CD4-positive, alpha-beta T cell treated with Interleukin-17A for 1 hour (primary cell): ENCODE data around the gene FGD2.

Source experiments
- DNase-seq: peaks from one replicate; pipeline ENCODE4 v3.0.0-alpha.2; 2020

The FGD2 gene

DNA sequence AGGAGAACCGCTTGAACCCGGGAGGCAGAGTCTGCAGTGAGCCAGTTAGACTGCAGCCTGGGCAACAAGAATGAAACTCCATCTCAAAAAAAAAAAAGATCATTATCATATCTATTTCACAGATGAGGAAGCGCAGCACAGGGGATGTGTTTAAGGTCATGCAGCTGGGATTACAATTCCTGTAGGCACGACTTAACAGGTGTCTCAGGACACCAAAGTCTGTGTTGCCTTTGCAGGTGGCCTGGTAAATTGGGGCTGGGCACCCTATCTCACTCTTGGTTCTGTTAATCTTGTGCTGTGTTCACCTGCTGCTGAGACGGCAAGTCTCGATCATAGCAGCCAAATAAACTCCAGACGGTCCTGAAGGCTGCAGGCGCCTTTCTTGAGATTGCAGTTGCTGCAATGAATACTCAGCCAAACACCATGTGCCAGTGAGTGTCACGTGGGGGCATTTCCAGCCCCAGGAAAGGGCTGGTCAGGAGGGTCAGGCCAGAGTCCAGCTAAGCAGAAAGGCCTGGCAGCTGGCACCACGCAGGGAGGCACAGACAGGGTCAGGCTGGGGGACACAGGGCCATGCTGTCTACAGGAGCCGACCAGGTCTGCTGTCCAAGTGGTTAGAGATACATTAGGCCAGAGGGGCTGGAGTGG is 55.8 kb downstream of the FGD2 start:
- no peak for DNase-seq

DNA sequence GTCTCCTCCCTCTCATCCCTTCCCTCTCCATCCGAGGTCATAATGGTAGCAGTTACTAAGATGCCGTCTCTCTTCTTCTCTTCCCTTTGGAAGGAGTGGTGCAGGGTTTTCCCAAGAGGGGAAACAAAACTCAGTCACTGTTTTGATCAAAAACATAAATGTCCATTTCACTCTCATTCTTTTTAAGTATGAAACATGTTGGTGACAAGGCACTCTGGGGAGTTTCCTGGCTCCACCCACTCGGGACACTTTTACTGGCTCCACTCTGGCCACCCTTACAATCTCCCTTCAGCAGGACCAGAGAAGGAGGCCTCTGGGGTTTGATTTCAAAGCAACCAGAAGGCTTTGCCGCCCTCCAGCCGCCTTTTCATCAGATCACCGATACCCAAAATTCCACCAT is 57.0 kb downstream of the FGD2 start:
- no peak for DNase-seq

DNA sequence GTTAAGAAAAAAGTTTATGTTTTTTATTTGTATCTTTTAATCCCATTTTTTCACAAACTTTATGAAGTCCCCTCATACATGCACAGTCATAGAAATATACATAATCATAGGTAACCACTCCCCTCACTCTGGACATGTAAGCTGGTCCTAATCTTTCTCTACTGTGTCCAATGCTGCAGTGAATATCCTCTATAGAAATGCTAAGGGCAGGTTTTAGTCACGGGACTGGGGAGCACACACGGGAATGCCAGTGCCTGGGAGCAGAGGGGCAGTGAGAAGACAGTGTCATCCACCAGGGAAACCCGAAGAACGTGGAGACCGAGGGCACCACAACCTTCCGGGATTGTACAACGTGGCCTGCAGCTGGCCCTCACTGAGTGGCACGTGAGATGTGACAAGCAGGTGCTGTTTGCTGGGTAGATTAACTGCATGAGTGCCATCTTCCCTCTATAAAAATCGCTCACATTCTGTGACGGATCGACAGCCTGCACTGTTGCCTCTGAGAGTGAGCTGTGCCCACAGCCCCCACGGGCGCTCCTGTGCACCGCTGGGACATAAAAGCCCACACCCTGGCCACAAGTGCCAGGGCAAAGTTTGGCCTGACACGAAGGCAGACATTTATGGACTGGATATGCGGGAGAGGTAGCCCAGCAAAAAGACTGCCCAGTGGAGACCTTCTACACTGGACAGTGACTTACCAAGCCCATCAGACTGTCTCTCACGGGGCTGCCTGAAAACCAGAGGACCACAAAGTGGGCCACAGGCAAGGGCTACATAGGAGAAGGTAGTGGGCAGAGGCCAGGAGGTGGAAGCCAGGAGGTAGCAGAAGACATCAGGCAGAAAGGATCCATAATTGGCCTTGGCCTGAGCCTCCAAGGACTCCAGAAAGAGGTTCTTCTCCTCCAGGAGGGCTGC is 63.2 kb downstream of the FGD2 start:
- no peak for DNase-seq

DNA sequence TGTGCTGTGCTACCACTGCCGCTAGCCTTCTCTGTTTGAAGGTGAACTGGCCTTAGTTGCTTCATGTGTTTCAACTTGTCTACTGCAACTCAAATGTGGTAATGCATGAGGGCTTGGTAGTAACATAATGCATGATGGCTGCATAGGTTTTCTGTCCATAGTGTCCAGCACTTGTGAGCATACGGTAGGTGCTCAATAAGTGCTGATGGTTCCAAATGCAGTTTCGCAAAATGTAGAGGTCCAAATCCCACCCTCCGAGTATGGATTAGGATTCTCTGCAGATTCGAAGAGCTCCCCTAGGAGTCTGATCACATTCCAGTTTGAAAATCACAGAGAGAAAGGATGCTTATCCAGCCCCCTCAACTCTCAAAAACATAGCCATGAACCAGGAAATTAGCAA is 64.2 kb downstream of the FGD2 start:
- DNase-seq: no peak

DNA sequence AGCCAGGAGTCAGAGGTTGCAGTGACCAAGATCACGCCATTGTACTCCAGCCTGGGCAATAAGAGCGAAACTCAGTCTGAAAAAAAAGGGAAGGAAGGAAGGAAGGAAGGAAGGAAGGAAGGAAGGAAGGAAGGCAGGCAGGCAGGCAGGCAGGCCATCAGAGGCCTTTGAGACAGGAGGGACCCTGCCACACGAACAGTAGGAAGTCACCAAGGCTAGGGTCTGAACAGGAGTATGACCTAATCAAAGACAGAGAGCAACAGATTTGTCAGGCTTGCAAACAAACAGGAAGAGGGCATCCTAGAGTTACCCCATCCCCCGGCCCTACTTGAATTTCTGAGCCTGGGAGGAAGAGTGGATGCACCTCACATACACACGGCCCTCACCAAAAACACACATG is 67.1 kb downstream of the FGD2 start:
- DNase-seq: peak; percentile 3

DNA sequence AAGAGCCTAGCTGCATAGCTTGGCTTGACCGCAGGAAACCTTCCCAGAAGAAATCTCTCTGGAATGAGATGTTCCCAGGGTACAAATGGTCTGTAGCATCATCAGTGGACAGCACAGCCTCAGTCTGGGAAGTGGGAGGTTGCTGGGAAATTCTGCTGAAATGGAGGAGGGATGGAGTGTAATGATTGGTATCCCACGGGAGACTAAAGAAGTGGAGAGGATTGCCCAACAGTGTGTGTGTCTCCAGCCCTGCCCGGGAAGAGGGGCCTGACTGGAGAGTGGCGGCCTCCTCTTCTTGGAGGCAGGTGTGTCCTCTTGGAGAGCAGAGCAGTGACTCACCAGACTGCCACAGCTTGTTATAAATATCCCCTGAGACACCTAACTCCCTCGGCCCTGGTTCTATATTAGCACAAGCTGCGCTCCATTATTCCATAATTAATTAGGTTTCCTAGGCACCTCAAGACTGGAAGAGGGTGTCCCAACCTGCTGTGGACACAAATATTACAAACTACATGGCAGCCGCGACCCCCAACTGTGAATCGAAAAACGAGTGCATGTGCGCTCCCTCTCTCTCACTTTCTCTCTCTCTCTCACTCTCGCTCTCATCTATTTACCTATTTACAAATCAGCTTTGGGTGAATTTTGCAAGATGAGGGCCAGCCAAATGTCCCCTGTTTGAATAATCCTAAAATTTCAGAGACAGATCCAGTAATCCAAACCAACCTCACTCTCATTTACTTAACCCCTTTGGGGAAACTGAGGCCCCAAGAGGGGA is 68.8 kb downstream of the FGD2 start:
- DNase-seq: no peak

DNA sequence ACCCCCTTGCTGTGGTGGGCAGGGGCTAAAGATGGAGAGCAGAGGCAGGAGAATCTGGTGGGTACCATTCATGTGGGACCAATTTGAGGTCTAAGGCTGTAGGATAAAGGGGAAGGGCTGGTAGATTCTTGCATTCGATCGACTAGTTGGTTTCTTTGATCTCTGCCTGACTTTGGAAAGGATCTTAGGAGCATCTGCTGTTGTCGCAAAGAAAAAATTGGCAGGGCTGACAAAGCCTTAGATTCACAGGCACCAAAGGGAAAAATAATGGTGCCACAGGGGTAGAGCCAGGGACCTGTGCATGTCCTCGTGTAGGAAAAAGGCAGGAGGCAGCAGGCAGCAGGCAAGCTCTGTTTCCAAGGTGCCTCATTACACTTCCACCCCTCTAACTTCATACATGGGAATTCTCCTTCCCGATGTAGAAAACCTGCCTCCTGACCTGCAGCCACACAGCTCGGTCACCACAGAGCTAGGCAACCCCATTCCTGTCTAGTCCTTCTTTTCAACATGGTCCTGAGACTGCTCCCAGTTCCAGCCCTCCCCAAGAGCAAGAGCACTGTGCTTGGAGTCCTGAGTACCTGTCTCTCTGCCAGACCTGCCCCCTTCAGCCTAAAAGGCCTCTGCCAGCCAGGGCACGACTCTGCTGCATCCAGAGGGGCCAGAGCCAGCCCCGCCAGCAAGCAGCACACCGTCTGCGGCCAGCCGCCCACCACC is 71.9 kb downstream of the FGD2 start:
- no peak for DNase-seq

DNA sequence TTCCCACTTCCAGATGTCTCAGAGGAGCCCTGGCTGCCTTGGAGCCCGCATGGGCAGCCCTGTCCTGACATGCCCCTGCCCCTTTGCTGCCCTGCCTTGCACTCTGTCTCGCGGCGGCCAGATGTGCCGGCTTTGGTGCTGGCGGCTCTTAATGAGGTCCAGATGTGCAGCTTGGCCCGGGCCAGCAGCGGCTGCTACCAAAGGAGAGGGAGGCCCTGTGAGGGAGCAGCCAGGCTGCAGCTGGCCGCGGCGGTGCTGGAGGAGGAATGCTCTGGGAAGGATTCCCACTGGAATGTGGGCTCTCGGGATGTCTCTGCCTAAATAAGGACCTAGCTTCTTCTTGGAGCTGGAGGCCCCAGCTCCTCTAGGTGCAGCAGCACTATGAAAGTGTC is 72.4 kb downstream of the FGD2 start:
- DNase-seq: no peak
